Kasumi-1 (cell line): Measurements from ENCODE around the gene NME8.

Experiments used
- DNase-seq, 2 experiments: peaks; one replicate each; lab custom pipeline; 2025; lab: John Stamatoyannopoulos, UW

NME8 gene

GRCh38 chr7:37899712-37900247, 51.4 kb downstream of the NME8 start:
- no peak for DNase-seq

DNA sequence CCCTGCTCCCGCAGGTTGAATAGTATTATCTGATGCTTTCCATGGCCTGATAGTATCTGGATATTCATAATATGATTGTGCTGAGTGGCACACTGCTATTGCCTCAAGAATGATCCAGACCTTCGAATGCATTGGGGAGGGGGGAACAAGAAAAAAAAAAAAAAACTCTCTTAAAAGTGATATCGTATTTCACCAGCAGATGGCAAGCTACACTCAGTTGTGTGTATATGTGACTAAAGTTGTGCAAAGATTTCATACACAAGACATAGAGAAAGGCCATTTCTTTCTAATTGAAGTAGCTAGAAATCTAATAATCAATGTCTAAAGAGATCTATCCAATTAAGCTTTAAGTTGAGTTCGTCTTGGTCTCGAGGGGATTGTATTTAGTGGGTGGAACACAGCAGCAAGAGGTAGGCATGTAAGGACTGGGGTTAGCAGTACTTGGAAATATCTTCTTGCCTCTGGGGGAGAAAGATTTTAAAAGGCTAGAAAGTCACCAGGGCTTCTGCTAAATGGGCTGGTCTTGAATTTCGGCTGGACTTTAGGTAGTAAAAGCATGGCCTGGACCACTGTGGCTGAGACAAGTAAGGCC, 52.9 kb downstream of the NME8 start:
- peak; percentile 75 to 84 for DNase-seq

DNA sequence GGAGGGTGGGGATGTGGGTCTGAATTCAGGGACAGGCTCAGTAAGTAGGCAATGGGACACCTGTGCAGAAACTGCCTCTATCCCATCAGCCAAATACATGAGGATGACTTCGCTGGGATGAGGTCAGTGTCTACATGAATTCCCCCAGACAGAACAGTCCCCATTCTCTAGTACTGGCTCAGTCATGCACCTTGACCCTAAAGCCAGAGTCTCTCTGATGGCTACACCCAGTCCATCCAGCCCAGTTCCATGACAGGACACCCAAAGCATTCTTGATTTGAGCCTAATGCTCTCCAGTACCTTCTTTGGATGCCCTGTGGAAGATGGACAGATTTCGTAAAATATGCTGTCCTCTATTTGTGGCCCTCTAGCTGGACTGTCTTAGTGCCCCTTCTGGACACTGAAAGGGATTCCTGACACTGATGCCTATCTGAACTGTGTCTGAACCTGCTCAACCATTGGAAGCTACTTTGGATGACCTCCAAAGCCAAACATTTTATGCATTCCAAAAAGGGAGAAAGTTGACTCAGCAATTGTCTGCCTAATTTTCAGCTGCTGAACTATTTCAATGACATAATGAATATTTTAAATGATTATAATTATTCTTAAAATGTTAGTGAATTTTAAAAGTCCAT, 53.6 kb downstream of the NME8 start:
- DNase-seq, result no peak

DNA sequence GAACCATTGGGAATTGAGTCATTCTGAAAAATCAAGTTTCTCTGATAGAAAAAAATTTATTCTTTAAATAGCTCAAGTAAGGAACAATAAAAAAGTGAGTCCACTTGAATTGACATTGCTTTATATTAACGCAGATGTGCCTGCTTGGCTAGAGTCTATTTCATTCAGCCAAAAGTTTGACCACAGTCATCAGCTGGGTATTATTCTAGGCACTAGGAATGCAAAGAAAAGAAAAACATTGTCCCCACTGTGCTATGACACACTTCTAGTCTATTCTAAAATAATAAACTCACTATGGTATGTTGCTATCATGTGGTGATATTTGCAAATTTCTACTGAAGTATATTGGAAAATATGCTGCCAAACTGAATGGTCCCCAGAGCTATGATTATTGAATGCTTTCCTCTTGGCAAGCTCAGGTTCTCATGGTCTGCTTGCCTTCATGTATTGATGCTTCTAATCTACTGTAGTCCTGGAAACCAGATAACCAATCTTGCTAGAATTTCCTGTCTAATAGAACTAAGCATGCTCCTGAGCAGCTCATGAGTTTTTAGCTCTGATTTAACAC, 59.9 kb downstream of the NME8 start:
- DNase-seq, result no peak

DNA sequence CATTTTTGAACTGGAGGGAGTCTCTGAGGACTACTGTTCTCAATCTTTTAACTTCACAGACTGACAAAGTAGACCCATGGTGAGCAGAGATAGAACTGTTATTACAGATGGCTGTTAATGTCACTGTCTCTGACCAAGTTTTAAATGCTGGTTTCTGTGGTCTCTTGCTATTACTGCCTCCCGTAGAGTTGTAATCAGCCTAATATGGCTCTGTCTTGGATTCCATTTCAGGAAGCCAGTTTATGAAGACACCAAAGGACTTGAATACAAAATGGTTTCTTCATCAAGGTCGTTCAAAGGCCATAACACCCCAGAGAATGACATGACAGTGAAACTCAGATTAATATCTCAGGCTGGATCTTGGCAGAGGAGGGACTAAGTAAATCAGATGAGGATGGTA, 64.4 kb downstream of the NME8 start:
- no peak for DNase-seq

DNA sequence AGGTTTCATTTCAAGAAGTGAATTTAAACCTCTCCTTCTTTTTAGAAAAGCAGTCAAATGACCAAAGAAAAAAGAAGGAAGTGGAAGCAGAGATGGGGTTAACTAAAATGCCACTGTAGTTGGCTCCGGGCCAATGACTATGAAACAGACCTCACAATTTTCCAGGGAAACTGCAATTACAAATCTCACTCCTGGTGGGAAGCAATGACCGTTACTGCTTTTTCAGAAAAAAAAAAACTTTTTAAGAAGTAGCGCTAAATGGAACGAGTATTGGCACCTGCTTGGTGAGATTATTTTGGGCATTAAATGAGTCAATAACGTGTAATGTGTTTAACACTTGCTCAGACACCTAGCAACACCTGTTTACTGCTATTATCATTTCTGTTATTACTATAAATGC, 67.0 kb downstream of the NME8 start:
- peak; percentile 70 to 71 for DNase-seq

GRCh38 chr7:37916017-37916672, 67.7 kb downstream of the NME8 start:
- DNase-seq, result peak; percentile 25 to 51

- peak; percentile 78 to 87 for DNase-seq
These were observed 68.6 kb downstream of the NME8 start, which contains the start of gene SFRP4 for GRCh38 chr7:37916673-37917660. Gene SFRP4, minus strand, starts transcription at chr7:37916817. Its CDS starts 280 bp downstream, at chr7:37916537.

- peak; percentile 5 to 39 for DNase-seq
These were observed 70.1 kb downstream of the NME8 start for GRCh38 chr7:37918526-37918925.

DNA sequence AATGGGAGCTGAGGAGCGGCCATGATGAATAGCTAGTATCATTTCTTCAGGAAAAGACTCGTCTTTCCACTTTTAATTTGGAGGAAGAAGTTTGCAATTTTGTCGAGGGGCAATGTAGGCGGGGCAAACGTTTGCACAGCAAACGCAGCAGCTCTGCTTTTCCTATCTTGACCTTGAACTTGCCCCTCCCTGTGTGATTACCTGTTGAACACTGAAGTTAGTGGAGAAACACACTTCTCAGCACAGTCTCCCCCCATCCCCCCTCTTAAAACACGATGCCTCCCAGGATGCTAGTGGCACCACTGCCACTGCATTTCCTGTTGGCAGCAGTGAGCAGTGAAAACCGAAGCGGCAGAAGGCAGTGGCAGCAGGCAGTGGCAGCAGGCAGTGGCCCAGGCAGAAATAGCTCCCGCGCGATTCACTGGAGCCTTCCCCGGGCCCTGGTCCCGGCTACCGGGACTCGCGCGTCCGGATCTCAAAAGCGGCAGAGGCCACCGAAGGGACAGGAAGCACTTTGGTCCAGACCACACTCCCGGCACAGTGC, 72.0 kb downstream of the NME8 start, which contains the start of gene EPDR1:
EPDR1 (plus strand) TSS at position 336 of the 544 bp plus-strand sequence. CDS start 300 bp downstream, outside the sequence.
- peak; percentile 94 to 95 for DNase-seq

- peak; percentile 89 to 90 for DNase-seq
These were observed 72.7 kb downstream of the NME8 start for GRCh38 chr7:37920849-37921805.

- peak in 1 of 2 experiments; percentile 12 for DNase-seq
These were observed 73.5 kb downstream of the NME8 start for GRCh38 chr7:37921876-37922275.

DNA sequence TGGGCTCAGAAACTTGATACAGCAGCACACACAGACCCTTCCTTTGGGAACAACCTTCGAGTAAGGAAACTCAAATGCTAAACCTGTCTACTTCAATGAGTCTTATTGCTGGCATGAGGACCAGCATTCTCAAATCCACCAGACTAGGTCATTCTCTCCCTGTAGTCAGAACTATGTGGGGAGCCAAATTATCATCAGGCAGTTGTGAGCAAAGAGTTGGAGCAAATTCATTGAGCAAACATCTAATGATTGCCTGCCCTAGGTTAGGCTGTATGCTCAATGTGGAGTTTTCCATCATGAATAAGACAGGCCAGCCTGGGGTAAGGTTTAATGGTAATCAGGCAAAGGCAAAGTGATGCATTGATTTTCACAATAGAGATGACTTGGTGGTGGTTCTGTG, 75.6 kb downstream of the NME8 start:
- DNase-seq, result no peak

DNA sequence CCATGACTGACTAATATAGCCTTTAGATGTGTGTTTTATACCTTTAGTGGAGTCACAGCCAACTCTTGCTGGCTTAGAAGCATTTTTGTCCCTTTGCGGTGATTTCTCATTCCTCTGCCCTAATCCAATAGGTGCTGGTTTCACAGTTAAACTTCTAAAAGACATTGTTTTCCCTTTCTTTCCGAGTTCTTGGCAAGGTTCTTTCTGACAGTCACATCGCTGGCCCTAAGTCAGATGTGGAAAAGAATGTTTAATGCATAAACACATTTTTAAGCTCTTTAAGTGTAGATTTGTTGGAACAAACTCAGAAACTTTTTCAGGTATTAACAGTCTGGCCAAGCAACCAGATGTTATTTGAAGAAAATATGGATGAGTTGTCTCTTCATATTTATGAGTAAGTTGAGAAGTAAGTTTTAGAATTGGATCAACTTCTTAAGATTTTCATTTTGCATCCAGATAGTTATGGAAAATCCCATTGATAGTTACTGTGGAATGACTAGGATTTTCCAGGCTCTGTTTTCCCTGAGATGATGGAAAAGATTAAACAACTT, 76.2 kb downstream of the NME8 start:
- DNase-seq, result no peak

GRCh38 chr7:37925620-37926019, 77.2 kb downstream of the NME8 start:
- no peak for DNase-seq

- DNase-seq, result no peak
These were observed 79.5 kb downstream of the NME8 start for GRCh38 chr7:37927773-37928444.

DNA sequence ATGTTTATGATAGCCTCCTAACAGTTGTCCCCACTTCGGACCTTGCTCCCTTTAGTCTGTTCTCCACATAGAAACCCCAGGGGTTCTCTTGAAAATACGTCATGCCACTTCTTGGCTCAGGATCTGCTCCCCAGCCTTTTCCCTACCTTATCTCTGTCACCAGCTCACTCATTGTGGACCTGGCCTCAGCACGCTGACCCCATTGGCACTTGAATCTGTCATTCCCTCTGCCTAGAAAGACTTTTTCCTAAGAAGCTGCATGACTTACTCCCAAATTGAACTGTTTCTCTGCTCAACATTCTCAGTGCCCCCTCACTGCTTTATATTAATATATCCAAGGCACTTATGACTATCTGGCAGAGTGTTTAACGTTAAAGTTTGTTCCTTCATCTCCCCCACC, 80.5 kb downstream of the NME8 start:
- DNase-seq, result no peak

GRCh38 chr7:37930226-37930948, 82.0 kb downstream of the NME8 start:
- DNase-seq, result no peak
